NCI-H526 (cell line): ENCODE results near the gene RMRP.

ENCODE experiments used
- DNase-seq, 2 experiments: peaks; one replicate each; lab custom pipeline; 2025; lab: John Stamatoyannopoulos, UW

The RMRP gene

DNA sequence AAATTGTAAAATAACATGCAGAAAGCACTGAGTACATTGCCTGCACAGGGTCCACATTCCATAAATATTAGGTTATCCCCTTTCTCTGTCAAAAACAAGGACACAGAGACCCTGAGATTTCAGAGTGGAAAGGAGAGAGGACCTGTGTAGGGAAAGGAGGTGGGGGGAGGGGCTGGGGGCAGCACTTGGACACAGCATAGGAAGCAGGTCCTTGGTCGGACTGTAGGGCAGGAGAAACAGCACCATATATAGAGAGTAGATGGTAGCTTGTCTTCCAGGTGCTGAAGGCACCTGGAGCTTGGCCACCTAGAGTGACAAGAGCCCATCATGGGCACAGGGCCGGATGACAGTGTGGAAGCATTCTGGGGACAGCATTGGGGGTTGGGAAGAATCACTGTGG, 29.5 kb upstream of the RMRP start:
- no peak for DNase-seq

DNA sequence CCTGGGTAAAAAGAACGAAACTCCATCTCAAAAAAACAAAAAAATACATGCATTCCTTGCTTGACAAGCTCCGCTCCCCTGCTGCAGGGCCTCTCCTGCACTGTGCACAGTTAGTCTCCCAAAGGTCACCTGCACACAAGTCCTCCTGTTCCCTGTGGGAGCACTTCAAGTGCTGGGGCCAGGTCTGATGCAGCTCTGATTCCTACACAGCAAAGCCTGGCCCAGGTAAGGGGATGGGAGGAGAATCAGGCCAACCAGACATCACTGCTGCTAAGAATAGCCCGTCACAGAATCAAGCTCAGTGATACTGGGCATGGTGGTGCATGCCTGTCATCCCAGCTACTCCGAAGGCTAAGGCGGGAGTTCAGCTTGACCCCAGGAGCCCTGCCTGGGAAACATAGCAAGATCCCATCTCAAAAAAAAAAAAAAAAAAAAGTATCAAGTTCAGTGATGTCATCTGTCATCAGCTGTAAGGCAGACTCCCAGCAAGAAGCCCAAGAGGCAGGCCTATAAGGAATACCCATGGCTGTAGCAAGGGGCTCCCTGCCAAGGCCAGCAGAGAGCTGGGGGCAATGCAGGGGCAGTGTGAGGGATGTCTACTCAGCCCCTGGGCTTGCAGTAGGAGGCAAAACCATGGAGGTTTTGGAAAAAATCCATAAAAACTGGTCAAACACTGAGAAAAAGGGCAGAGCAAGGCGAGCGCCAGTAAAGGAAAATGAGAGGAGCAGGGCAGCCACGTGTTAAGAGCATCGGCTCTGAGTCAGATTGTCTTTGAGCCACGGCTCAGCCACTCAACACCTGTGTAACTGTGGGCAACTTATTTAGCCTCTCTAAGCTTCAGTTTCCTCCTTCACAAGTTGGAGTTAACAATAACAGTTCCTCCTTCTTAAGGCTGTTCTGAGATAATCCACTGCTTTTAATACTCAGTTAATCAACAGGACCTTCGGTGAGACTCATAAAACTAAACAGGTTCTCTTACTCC, 28.7 kb upstream of the RMRP start:
- no peak for DNase-seq

DNA sequence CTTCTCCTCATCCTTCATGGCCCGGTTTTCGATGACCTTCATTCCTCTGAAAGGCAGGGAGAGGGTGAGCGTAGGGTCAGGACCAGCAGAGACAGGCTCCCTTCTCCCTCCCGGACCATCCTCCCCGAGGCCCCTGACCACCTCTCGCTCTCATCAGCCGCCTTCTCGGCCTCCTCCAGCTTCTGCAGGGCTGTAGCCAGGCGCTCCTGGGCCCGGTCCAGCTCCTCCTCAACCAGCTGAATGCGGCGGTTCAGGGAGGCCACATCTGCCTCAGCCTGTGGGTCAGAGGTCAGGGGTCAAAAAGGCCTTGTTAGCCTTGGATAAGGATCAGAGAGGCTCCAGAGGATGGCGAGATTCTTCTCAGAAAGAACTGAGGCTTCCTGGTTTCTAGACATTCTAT, 27.7 kb upstream of the RMRP start:
- DNase-seq = no peak

DNA sequence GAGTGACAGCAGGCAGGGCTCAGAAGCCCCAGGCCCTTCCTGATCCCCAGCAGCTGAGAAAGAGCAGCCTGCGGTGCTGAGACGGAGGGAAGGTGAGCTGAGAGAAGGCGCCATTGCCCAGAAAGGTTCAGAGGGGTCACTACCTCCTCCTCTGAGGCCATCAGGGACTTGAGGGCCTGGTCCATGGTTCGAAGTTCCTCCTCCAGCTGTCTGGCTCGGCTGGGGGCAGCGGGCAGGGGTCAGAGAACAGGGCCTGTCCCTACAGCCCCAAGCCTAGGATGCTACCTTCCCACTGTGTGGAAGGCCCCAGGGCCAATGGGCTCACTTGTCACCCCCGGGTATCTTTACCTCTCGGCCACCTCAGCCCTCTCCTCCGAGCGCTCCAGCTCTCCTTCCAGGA, 27.1 kb upstream of the RMRP start:
- DNase-seq = no peak

DNA sequence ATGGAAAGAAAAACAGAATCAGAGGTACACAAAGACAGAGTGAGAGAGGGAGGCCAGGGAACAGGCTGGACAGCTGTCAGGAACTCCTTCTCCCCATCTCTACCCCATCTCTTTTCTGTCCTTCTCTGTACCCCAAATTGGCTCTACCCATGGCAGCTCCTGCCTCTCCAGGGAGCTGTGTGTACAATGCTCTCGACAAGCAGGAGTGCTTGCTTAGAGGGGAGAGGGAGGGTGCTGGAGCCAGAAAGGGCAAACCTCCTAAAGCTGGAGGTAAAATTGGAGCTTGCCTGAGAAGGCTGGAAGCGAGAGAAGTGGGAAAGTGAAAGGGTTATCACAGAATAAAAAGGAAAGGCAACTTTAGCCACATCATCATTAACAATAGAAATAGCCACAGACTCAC, 25.5 kb upstream of the RMRP start:
- DNase-seq = no peak

DNA sequence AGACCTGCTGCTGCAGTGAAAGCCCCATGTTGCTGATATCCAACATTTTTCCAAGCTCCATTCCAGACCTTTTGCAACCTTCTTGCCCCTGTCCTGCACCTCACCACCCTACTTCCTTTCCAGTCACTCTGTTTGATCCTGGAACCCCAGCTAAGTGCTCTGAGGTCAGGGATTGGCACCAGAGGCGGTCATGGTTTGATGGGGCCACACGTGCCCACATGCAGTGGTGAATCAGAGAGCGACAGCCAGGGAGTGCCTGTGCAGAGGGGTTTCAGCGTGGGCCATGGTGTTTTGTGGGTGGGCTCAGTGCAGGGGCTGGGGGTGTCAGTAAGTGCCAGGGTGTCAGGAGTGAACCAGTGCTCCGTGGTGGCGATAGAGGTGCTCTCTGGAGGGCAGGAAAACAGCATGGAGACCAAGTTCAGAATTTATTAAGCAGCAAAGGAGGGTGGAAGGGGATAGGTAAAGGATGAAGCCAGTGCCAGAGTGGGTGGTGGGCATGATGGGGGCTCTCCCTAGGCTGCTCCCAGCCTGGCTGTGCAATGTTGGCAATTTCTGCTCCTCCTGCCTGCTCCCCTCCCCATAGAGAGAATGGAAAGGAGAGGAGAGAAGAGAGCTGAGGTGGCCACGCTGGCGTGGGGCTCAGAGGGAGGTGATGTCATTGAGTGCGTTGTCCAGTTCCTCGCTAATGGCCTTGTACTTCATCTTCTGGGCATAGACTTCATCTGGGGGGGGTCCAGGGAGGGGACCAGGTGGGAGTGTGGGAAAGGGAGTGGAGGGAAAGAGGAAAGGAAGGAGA, 24.9 kb upstream of the RMRP start:
- DNase-seq = no peak

DNA sequence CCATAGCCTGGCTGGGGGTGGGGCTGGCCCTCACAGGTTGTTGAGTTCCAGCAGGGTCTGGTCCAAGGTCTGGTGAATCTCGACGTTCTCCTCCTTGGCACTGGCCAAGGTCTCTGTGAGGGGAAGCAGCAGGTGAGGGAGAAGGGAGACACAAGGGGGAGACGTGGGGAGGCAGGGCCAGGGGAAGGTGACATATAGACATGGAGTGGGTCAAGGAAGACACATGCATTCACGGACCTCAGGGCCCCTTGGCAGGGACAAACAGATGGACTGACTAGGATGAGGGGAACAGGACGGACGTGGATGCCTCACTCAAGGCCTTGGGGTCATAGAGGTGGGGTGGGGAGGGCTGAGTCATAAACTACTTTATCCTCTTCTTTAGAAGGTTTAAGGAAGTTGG, 24.2 kb upstream of the RMRP start:
- DNase-seq = no peak

DNA sequence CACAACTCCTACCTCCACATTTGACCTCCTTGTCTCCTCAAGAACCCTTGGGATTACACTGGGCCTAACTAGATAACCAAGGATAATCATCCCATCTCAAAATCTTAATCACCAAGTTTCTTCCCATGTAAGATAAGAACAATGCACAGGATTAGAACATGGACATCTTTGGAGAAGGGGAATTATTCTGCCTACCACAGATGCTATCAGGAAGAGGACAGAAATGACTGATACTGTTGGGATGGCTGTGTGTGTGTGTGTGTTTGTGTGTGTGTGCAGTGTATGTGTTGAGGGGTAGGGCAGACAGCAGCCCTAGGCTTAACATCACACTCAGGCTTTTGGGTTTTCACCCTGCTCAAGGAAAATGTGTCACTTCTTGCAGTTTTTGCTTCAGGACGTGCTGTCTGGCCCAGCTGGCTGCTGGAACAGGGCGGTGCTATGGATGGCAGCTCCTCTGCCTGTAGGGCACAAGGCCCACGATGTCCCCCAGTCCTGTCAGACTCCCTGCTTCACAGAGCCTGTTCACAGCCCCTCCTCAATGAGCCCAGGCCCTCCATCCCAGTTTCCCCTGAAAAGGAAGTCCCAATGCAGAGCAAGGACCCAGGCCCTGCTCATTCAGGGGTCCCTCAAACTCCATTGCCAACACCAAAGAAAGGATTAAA, 23.7 kb upstream of the RMRP start:
- peak in 1 of 2 experiments; percentile 15 for DNase-seq

DNA sequence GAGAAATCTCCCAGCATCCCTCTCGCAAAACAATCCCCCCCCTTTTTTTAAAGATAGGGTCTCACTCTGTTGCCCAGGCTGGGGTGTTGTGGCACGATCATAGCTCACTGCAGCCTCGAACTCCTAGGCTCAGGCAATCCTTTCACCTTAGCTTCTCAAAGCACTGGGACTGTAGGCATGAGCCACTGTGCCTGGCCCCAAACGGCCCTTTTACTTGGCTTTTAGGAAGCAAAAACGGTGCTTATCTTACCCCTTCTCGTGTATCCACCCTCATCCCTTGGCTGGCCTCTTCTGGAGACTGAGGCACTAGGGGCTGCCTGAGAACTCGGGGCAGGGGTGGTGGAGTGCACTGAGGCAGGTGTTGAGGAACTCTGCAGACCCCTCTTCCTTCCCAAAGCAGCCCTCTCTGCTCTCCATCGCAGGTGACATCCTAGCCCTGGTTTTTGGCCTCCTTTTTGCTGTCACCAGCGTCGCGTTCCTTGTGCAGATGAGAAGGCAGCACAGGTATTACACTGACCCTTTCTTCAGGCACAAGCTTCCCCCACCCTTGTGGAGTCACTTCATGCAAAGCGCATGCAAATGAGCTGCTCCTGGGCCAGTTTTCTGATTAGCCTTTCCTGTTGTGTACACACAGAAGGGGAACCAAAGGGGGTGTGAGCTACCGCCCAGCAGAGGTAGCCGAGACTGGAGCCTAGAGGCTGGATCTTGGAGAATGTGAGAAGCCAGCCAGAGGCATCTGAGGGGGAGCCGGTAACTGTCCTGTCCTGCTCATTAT, 22.7 kb upstream of the RMRP start:
- DNase-seq = peak; percentile 99

DNA sequence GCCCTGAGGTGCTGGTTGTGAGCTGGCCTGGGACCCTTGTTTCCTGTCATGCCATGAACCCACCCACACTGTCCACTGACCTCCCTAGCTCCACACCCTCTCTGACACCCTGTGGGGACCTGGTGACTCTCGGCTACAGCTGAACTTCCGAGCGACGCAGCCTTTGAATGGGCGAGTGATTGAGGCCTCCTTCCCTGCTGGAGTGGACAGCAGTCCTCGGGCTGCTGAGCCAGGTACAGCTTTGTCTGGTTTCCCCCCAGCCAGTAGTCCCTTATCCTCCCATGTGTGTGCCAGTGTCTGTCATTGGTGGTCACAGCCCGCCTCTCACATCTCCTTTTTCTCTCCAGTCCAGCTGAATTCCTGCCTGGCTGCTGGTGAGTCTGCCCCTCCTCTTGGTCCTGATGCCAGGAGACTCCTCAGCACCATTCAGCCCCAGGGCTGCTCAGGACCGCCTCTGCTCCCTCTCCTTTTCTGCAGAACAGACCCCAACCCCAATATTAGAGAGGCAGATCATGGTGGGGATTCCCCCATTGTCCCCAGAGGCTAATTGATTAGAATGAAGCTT, 22.0 kb upstream of the RMRP start:
- no peak for DNase-seq

DNA sequence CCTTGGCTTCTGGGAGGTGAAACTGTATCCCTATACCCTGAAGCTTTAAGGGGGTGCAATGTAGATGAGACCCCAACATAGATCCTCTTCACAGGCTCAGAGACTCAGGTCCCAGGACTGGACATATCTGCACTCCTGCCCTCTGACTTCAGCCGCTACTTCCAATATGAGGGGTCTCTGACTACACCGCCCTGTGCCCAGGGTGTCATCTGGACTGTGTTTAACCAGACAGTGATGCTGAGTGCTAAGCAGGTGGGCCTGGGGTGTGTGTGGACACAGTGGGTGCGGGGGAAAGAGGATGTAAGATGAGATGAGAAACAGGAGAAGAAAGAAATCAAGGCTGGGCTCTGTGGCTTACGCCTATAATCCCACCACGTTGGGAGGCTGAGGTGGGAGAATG, 21.3 kb upstream of the RMRP start:
- no peak for DNase-seq

DNA sequence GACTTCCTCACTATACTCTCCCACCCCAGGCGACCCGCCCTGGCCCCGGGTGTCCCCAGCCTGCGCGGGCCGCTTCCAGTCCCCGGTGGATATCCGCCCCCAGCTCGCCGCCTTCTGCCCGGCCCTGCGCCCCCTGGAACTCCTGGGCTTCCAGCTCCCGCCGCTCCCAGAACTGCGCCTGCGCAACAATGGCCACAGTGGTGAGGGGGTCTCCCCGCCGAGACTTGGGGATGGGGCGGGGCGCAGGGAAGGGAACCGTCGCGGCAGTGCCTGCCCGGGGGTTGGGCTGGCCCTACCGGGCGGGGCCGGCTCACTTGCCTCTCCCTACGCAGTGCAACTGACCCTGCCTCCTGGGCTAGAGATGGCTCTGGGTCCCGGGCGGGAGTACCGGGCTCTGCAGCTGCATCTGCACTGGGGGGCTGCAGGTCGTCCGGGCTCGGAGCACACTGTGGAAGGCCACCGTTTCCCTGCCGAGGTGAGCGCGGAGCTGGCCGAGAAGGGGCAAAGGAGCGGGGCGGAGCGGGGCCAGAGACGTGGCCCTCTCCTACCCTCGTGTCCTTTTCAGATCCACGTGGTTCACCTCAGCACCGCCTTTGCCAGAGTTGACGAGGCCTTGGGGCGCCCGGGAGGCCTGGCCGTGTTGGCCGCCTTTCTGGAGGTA, 18.0 kb upstream of the RMRP start:
- DNase-seq = no peak

DNA sequence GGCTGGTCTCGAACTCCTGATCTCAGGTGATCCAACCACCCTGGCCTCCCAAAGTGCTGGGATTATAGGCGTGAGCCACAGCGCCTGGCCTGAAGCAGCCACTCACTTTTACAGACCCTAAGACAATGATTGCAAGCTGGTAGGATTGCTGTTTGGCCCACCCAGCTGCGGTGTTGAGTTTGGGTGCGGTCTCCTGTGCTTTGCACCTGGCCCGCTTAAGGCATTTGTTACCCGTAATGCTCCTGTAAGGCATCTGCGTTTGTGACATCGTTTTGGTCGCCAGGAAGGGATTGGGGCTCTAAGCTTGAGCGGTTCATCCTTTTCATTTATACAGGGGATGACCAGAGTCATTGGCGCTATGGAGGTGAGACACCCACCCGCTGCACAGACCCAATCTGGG, 17.4 kb upstream of the RMRP start:
- DNase-seq = no peak

DNA sequence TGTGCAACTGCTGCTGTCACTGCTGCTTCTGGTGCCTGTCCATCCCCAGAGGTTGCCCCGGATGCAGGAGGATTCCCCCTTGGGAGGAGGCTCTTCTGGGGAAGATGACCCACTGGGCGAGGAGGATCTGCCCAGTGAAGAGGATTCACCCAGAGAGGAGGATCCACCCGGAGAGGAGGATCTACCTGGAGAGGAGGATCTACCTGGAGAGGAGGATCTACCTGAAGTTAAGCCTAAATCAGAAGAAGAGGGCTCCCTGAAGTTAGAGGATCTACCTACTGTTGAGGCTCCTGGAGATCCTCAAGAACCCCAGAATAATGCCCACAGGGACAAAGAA, 16.2 kb upstream of the RMRP start:
- DNase-seq = no peak

DNA sequence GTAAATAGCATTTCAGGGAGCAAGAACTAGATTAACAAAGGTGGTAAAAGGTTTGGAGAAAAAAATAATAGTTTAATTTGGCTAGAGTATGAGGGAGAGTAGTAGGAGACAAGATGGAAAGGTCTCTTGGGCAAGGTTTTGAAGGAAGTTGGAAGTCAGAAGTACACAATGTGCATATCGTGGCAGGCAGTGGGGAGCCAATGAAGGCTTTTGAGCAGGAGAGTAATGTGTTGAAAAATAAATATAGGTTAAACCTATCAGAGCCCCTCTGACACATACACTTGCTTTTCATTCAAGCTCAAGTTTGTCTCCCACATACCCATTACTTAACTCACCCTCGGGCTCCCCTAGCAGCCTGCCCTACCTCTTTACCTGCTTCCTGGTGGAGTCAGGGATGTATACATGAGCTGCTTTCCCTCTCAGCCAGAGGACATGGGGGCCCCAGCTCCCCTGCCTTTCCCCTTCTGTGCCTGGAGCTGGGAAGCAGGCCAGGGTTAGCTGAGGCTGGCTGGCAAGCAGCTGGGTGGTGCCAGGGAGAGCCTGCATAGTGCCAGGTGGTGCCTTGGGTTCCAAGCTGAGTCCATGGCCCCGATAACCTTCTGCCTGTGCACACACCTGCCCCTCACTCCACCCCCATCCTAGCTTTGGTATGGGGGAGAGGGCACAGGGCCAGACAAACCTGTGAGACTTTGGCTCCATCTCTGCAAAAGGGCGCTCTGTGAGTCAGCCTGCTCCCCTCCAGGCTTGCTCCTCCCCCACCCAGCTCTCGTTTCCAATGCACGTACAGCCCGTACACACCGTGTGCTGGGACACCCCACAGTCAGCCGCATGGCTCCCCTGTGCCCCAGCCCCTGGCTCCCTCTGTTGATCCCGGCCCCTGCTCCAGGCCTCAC, 15.6 kb upstream of the RMRP start, which contains the start of gene CA9:
TSS of gene CA9 (plus strand) at position 797 of the 893 bp plus-strand sequence. CDS start at position 829, 32 bp downstream.
- DNase-seq = no peak

DNA sequence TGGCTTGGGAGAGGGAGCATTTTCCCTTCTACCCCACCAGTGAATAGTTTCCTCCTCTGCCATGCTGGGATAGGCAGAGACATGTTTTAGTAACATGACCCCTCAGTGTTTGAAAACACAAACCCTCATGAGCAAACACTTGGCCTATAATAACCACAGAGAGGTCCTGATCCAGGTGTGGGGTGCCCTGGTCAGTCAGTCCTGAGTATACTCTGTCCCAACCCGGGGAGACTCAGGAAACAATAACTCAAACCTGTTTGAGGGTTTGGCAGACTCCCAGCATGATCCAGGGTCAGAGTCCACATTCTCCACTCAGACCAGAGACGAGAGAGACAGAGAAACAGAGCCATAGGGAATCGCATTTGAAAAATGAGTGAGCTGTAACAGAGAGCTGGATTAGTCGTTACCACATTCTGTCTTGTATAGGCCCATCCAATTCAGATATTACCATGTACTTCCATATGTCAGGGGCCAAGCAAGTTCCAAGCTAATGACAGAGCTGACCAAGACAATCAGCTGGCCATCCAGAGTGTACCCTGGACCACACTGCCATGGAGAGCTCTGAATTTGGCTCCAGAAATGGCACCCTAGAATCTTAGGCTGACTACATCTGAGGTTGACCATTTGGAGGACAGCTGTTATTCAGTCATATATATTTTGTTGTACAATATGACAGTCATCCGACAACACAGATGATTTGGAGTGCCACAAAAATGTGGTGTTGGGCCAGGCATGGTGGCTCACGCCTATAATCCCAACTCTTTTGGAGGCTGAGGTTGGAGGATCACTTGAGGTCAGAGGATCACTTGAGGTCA, 11.7 kb upstream of the RMRP start:
- peak; percentile 8 to 23 for DNase-seq

DNA sequence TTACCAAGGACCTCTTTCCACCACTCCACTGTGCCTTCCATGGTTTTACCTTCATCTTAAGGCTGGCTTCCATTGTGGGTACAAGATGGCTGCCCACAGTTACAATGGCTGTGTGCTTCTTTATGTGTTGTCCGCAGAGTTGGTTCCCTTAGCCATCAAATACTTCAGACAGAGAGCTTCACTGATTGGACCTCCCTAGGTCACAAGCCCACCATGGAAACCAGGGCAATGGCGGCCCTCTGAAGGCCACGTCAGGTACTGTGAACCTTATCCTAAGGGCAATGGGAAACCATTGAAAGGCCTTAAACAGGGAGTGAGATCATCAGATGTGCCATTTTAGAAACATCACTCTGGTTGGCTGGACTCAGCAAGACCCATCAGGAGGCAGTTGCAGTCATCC, 10.1 kb upstream of the RMRP start:
- no peak for DNase-seq

DNA sequence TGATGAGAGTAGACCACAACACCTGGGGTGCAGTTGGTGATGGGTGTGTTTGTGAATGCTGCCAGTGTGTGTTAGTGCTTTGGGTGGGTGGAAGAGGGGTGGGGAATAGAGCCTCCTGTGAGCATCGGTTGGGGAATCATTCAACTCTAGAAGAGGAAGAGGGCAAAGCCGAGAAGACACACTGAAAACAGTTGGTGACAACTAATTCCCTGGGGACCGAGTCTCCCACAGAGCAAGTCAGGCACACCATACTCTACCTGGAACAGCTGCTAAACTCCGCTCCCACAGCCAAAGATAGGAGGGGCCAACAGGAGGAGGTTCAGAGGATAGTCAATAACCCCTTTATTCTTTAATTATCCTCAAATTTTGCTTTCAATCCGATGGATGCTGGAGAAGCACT, 8.7 kb upstream of the RMRP start:
- no peak for DNase-seq

DNA sequence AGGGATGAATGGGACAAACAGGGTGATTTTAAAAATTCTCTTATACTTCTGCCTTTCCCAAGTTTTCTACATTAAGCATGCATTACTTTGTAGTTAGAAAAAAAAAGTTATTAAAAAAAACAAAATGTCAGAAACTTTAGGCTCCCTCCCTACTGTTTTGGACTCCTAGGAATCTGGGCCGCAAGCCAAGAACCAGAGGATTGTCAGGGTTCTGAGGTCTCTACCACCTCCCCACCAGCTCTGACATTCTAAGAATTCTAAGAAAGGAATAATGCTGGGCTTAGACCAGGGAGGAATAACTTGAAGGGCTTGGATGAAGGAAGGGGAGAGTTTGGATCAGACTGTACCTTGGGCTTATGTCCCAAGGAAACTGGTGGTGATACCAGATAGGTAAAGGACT, 8.2 kb upstream of the RMRP start:
- no peak for DNase-seq
